Parathyroid adenoma (tissue), 2 donors: Measurements from ENCODE around the gene SENP8.

Source experiments
- H2AFZ ChIP-seq: fragments of 300-600 bp; sonication (generic); one replicate; pipeline ENCODE4 v1.7.0; 2017; ENCODE audit warnings: antibody characterized with exemption, mild to moderate bottlenecking
- H3K27ac ChIP-seq: fragments of 300-600 bp; sonication (generic); one replicate; pipeline ENCODE4 v1.7.0; 2017
- H3K27me3 ChIP-seq: fragments of 300-600 bp; sonication (generic); one replicate; pipeline ENCODE4 v1.7.0; 2017; ENCODE audit warnings: low read length; ENCODE audit not compliant: control insufficient read depth, insufficient read depth
- H3K36me3 ChIP-seq: fragments of 300-600 bp; sonication (generic); one replicate; pipeline ENCODE4 v1.7.0; 2017; ENCODE audit warnings: low read length; ENCODE audit not compliant: control insufficient read depth, insufficient read depth
- H3K4me1 ChIP-seq: fragments of 300-600 bp; sonication (generic); one replicate; pipeline ENCODE4 v1.7.0; 2017; ENCODE audit warnings: control low read depth
- H3K4me2 ChIP-seq: fragments of 300-600 bp; sonication (generic); one replicate; pipeline ENCODE4 v1.7.0; 2017; ENCODE audit warnings: low read length
- H3K4me3 ChIP-seq: fragments of 300-600 bp; sonication (generic); one replicate; pipeline ENCODE4 v1.7.0; 2017; ENCODE audit warnings: low read depth, low read length
- H3K79me2 ChIP-seq: fragments of 300-600 bp; sonication (generic); one replicate; pipeline ENCODE4 v1.7.0; 2017; ENCODE audit warnings: control low read depth
- H3K9ac ChIP-seq: fragments of 300-600 bp; sonication (generic); one replicate; pipeline ENCODE4 v1.7.0; 2017; ENCODE audit warnings: mild to moderate bottlenecking
- H3K9me3 ChIP-seq: fragments of 300-600 bp; sonication (generic); one replicate; pipeline ENCODE4 v1.7.0; 2017; ENCODE audit warnings: low read length; ENCODE audit not compliant: control insufficient read depth
- TF ChIP-seq, protein P1 (sequence below): fragments of 300-600 bp; sonication (generic); IDR thresholded peaks from one replicate; pipeline ENCODE4 v1.7.0; 2017; ENCODE audit warnings: antibody characterized with exemption, mild to moderate bottlenecking
- donor health status: primary hyperparathyroidism.

Gene SENP8

DNA sequence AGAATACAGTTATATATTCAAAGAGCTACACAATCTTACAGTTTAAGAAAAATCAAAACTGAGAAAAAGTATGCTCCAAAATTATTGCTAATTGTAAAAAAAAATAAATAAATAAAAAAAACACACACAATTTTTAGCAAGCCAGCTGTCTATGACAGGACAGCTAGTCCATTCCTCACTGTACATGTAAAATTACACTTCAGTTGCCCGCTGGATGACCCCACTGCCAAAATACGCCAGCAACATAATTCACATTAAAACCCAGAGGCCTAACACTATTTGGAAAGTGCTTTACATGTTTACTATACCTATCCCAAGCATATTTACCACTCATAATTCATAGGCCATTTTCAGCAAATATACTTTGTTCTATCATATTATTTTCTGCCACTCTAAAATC is 6.1 kb upstream of the SENP8 start:
- TF ChIP-seq, protein P1, sequence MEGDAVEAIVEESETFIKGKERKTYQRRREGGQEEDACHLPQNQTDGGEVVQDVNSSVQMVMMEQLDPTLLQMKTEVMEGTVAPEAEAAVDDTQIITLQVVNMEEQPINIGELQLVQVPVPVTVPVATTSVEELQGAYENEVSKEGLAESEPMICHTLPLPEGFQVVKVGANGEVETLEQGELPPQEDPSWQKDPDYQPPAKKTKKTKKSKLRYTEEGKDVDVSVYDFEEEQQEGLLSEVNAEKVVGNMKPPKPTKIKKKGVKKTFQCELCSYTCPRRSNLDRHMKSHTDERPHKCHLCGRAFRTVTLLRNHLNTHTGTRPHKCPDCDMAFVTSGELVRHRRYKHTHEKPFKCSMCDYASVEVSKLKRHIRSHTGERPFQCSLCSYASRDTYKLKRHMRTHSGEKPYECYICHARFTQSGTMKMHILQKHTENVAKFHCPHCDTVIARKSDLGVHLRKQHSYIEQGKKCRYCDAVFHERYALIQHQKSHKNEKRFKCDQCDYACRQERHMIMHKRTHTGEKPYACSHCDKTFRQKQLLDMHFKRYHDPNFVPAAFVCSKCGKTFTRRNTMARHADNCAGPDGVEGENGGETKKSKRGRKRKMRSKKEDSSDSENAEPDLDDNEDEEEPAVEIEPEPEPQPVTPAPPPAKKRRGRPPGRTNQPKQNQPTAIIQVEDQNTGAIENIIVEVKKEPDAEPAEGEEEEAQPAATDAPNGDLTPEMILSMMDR, result no peak
- no peak overlapping the region for H3K4me2 ChIP-seq
- no peak overlapping the region for H3K4me3 ChIP-seq
- H3K9ac ChIP-seq, result no peak overlapping the region
- H2AFZ ChIP-seq, result no peak overlapping the region
- H3K9me3 ChIP-seq, result no peaks in the 10 kb centered on the region
- no peak overlapping the region for H3K27ac ChIP-seq
- H3K27me3 ChIP-seq, result no peaks in the 10 kb centered on the region
- H3K4me1 ChIP-seq, result no peaks in the 10 kb centered on the region
- H3K36me3 ChIP-seq, result no peaks in the 10 kb centered on the region
- peaks cover 8% of the 10 kb centered on the region for H3K79me2 ChIP-seq

DNA sequence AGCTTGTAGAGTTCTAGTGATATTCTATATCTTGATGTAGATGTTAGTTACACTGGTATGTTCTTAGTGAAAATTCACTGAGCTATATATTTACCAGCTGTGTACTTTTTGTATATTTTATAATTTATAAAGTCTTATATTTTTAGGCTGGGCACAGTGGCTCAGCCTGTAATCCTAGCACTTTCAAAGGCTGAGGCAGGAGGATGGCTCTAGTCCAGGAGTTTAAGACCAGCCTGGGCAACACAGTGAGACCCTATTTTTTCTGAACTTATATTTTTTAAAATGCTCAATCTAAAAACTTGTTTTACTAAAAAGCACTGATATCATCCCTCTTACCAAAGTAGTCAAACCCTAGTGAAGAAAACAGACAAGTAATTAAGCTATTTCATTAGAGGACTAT is 5.4 kb upstream of the SENP8 start:
- H2AFZ ChIP-seq, result no peak overlapping the region
- H3K9ac ChIP-seq, result no peak overlapping the region
- H3K9me3 ChIP-seq, result no peaks in the 10 kb centered on the region
- no peaks in the 10 kb centered on the region for H3K4me1 ChIP-seq
- H3K27ac ChIP-seq, result no peak overlapping the region
- H3K4me3 ChIP-seq, result no peak overlapping the region
- TF ChIP-seq, protein P1, result no peak
- no peak overlapping the region for H3K4me2 ChIP-seq
- no peaks in the 10 kb centered on the region for H3K27me3 ChIP-seq
- H3K79me2 ChIP-seq, result peaks cover 8% of the 10 kb centered on the region
- no peaks in the 10 kb centered on the region for H3K36me3 ChIP-seq

DNA sequence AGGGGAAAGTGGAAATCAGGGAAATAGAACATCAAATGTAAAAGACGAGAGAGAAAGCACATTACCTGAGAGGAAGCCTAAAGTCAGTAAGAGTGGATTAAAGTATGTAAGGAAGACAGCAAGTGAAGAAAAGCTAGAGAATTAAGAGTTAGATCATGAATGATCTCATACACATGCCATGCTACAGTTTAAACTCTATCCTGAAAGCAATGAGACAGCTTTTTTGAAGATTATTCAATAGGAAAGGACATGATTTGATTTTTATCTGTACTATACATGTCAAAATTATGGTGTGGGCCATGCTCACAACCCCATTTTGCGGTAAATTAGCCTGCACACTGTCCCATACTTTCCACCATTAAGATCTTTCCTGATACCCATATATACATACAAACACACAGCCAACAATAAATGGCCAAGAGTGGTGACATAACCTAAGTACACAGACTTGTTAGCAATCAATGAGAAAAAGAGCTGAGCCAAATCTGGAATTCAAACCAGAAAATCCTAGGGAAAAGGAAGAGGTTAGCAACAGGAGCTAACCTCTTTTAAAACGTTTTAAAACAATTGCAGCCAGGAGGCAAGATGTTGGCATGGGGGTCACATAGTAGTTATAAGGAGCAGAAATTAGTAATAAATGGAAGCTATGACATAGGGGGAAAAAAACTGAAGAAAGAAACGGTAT is 4.7 kb upstream of the SENP8 start:
- Histone ChIP-seq H3K4me1 (no peaks in the 10 kb centered on the region), H3K27ac (no peak overlapping the region), H3K36me3 (no peaks in the 10 kb centered on the region), H3K9me3 (no peaks in the 10 kb centered on the region), H3K79me2 (peaks cover 8% of the 10 kb centered on the region), H3K4me3 (no peak overlapping the region), H3K9ac (no peak overlapping the region), H3K4me2 (no peak overlapping the region), H3K27me3 (no peaks in the 10 kb centered on the region), H2AFZ (no peak overlapping the region)
- TF ChIP-seq, protein P1, result no peak

DNA sequence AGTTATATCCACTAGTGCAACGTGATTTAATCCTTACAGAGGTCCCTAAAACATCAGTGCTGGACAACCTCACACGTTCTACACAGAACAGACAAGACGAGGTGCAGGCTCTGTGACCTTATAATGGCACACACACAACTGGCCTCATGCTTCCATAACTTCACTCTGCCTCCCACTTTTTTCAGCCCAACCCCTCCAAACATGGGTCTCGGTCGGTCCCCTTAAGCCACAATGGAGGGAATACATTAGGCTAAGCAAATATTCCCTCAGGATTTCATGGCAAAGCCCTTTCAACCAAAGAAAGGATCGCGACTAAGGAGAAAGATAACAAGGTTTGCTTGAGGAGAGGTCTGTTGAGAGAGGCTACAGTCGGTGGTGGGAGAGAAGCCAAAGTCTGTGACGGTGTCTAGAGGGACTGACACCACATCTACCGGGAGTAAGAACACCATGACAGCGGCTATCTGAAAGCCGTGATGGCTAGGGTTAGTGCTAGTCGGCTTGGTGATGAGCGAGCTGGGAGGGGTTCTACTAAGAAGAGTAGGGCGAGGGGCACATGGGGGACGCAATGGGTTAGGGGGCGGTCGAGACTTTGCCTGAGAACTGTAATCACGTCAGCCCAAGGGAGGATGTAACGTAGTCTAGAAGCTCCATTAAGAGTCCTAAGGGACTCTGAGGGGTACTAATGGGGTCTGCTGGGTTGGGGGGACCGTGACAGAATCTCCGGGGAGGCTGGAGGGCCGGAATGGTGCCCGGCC is 1.3 kb upstream of the SENP8 start:
- Histone ChIP-seq H2AFZ (peak overlapping the region; percentile 84), H3K4me3 (peak overlapping the region; percentile 70), H3K9ac (no peak overlapping the region), H3K9me3 (no peaks in the 10 kb centered on the region), H3K27ac (peak overlapping the region; percentile 72), H3K4me2 (peak overlapping the region; percentile 95), H3K27me3 (no peaks in the 10 kb centered on the region), H3K4me1 (no peaks in the 10 kb centered on the region), H3K36me3 (no peaks in the 10 kb centered on the region), H3K79me2 (peaks cover 3% of the 10 kb centered on the region)
- TF ChIP-seq, protein P1, result no peak
